GM06990 (cell line): ENCODE measurements around the gene KRTAP5-4.

Experiments
- DNase-seq: peaks from one replicate; pipeline ENCODE4 v3.0.0-alpha.2; 2011; ENCODE audit not compliant: insufficient read length; ENCODE audit errors: extremely low read depth
- H3K27me3 ChIP-seq: replicated peaks from 2 replicates; pipeline ENCODE4 v1.6.0; 2011; ENCODE audit warnings: low read length; ENCODE audit not compliant: control insufficient read depth, insufficient read depth
- H3K36me3 ChIP-seq: 2 replicates; pipeline ENCODE4 v1.5.1; 2011; ENCODE audit warnings: low read length; ENCODE audit not compliant: control insufficient read depth, insufficient read depth
- H3K4me3 ChIP-seq: replicated peaks from 2 replicates; pipeline ENCODE4 v1.5.1; 2011; ENCODE audit warnings: low read depth, mild to moderate bottlenecking, control low read depth, low read length
- CTCF ChIP-seq: IDR thresholded peaks from 2 replicates; pipeline ENCODE4 v1.5.1; 2011; ENCODE audit warnings: low read length, control low read depth, mild to moderate bottlenecking, inconsistent platforms; ENCODE audit not compliant: insufficient read depth, poor library complexity, severe bottlenecking

Gene KRTAP5-4

GRCh38 chr11:1636291-1636950, 14.5 kb upstream of the KRTAP5-4 start:
- H3K27me3 ChIP-seq, result peaks cover 2% of the 10 kb centered on the region; the same call in 1 of the 2 replicates
- no peaks in the 10 kb centered on the region for H3K36me3 ChIP-seq
- no peak for DNase-seq
- no peak for TF ChIP-seq CTCF
- H3K4me3 ChIP-seq, result no peak overlapping the region

- Histone ChIP-seq H3K4me3 (no peak overlapping the region), H3K36me3 (no peaks in the 10 kb centered on the region), H3K27me3 (peaks cover 2% of the 10 kb centered on the region; the same call in 1 of the 2 replicates)
- TF ChIP-seq CTCF, result no peak
- no peak for DNase-seq
Measured at GRCh38 chr11:1633864-1634263, 11.9 kb upstream of the KRTAP5-4 start.

- no peak for DNase-seq
- Histone ChIP-seq H3K36me3 (no peaks in the 10 kb centered on the region), H3K27me3 (peaks cover 2% of the 10 kb centered on the region; the same call in 1 of the 2 replicates), H3K4me3 (no peak overlapping the region)
- TF ChIP-seq CTCF, result no peak
Measured at GRCh38 chr11:1632053-1632714, 10.2 kb upstream of the KRTAP5-4 start.

- no peak for DNase-seq
- Histone ChIP-seq H3K4me3 (no peak overlapping the region), H3K27me3 (peaks cover 2% of the 10 kb centered on the region; the same call in 1 of the 2 replicates), H3K36me3 (no peaks in the 10 kb centered on the region)
- no peak for TF ChIP-seq CTCF
Measured at GRCh38 chr11:1631066-1631568, 9.2 kb upstream of the KRTAP5-4 start.

GRCh38 chr11:1630271-1630670, 8.3 kb upstream of the KRTAP5-4 start:
- Histone ChIP-seq H3K4me3 (no peak overlapping the region), H3K36me3 (no peaks in the 10 kb centered on the region), H3K27me3 (peaks cover 2% of the 10 kb centered on the region; the same call in 1 of the 2 replicates)
- no peak for TF ChIP-seq CTCF
- no peak for DNase-seq
